GM12874 (cell line): ENCODE measurements around the gene LYPD6.

ENCODE experiments used
- TF ChIP-seq, protein P1 (sequence below): IDR thresholded peaks from 2 replicates; pipeline ENCODE4 v1.5.1; 2011; ENCODE audit warnings: low read depth, mild to moderate bottlenecking, control low read depth, low read length, moderate library complexity; ENCODE audit not compliant: insufficient read depth

Gene LYPD6

DNA sequence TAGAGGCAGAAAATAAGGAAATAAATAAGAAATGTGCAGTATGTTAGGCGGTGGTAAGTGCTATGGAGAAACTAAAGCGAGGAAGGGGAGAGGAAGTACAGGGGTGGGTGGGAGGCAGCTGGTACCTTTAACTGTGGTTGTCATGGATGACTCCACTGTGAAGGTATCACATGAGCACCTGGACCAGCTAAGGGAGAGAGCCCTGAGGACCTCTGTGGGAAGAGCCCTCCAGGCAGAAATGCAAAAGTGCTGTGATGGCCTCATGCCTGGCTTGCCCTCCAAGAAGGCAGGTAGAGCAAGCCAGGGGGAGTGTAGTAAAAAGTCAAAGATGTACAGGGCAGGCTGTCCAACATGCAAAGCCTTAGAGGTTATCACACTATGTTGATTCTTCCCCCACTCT, 17.9 kb downstream of the LYPD6 start:
- TF ChIP-seq, protein P1, sequence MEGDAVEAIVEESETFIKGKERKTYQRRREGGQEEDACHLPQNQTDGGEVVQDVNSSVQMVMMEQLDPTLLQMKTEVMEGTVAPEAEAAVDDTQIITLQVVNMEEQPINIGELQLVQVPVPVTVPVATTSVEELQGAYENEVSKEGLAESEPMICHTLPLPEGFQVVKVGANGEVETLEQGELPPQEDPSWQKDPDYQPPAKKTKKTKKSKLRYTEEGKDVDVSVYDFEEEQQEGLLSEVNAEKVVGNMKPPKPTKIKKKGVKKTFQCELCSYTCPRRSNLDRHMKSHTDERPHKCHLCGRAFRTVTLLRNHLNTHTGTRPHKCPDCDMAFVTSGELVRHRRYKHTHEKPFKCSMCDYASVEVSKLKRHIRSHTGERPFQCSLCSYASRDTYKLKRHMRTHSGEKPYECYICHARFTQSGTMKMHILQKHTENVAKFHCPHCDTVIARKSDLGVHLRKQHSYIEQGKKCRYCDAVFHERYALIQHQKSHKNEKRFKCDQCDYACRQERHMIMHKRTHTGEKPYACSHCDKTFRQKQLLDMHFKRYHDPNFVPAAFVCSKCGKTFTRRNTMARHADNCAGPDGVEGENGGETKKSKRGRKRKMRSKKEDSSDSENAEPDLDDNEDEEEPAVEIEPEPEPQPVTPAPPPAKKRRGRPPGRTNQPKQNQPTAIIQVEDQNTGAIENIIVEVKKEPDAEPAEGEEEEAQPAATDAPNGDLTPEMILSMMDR, result no peak

DNA sequence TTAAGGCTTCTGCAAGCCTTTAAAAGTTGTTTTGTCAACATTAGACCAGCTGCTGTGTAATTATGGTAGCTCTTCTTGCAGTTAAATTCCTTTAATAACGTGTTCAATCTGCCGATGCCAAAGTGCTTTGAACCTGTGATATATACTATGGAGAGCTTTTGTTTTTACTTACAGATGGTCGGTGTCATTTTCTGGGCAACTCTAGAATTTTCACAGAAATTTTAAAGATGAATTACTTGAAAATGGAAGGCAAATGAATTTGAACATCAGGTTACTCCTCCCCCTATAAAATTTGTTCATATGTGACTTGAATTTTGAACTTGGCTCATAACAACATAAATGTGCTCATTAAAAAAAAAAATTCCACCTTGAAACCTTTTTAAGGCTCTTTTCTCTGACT, 23.0 kb downstream of the LYPD6 start:
- TF ChIP-seq, protein P1, result no peak

DNA sequence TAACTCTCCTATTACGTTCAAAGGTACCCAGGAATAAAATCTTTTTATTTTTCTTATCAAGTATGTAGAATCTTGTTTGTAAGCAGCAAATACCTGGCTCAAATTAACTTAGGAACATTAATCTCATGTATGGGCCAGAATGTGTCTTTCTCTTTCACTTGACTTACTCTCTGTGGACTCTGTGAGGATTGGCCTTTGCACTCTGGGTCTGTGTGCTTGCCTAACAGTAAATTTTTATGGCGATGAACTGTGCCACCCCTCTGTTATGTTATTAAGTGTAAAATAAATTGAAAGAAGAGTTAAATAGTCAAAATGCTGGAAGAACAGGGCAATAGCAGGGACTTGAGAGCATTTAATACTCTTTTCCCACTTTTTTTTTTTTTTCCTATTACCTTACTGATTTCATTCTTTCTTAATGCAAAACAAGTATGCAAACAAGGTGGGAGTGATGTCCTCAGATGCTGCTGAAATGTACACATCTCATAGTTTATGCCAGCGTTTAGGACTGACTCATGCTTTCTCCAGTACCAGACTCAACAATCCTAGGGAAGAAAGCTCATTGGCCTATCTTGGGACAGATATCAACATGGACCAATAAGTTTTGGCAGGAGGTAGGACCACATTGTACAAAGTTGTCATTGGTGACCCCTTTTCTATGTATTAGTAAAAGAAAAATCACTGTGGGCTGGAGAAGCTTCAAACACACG, 25.5 kb downstream of the LYPD6 start:
- TF ChIP-seq, protein P1, result no peak

DNA sequence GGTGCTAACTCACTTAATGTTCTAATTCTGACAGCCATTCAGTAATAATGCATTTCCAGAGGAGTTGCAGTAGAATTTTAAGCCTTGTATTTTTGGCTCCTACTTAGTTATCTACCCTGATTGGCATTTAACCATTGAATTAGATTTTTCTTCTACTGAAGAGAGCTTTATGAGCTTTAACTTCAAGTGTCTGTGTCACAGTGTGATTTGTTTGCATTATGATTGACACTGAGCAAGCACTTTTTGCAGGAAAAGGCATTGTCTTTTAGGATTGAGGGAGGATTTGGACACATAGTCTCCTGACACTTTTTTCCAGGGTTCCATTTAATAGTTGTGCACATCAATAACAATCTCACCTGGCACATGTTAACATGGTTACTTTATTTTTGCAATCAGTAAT, 26.7 kb downstream of the LYPD6 start:
- TF ChIP-seq, protein P1, result no peak

DNA sequence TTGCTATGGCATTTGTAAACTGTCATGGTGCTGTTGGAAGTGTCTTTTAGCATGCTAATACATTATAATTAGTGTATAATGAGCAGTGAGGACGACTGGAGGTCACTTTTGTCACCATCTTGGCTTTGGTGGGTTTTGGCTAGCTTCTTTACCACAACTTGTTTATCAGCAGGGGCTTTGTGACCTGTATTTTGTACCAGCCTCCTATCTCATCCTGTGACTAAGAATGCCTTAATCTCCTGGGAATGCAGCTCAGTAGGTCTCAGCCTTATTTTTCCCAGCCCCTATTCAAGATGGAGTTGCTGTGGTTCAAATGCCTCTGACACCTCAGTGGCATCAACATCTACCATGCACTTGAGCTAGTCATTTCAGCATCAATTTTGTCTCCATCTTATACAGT, 29.7 kb downstream of the LYPD6 start:
- TF ChIP-seq, protein P1, result no peak

DNA sequence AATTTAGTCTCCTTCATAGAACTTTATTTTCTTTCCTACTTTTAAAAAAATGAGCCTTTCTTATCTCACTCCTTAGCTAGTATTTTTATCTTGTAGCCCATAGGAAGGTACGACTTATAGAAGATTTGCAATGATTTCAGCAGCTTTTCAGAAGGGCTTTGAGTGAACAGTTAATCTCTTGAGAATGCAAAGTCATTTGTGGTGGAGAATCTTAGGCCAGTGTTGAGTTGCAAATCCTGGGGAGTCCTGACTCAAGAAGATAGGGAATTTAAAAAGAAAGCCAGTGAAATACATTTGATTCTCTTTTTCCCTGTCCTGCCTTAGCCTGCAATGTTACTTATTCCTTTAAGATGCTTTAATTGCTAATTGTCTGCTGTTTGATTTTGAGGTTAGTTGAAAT, 33.6 kb downstream of the LYPD6 start:
- TF ChIP-seq, protein P1, result no peak

DNA sequence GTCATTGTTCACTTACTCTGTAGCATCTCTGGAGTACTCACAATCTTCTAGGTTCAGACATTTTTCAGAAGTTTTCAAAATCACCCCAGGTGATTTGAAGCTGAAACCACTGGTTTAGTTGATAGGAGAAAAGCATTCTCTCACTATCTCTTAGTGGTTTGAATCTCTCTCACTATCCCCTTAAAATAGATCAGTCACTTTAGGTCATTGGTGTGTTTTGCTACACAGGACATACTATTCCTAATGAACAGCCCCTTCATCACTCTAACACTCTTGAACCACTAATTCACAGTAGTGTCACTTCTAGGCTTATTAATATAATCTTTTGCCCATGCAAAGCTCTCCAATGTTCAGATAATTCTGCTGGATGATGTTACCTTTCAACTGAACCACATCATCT, 34.5 kb downstream of the LYPD6 start:
- TF ChIP-seq, protein P1, result no peak
